Measurements from ENCODE around the gene MKKS.

The MKKS gene

GRCh38 chr20:10433623-10434466 lies at the start of gene MKKS:
Gene MKKS (minus strand): TSS chr20:10434222. CDS start chr20:10413514, 20,708 bp downstream.
- DNase-seq (ENCODE audit: low read depth in 2 of 2) = peak; percentile 65 to 82

GRCh38 chr20:10483691-10484090 lies 49.7 kb upstream of the MKKS start:
- no peak for DNase-seq (ENCODE audit: low read depth in 2 of 2)

- no peak for DNase-seq (ENCODE audit: low read depth in 2 of 2)
These were observed 47.7 kb upstream of the MKKS start for GRCh38 chr20:10481676-10482075.

- no peak for DNase-seq (ENCODE audit: low read depth in 2 of 2)
These were observed 44.9 kb upstream of the MKKS start for GRCh38 chr20:10478930-10479329.

GRCh38 chr20:10478205-10478604 lies 44.2 kb upstream of the MKKS start:
- DNase-seq (ENCODE audit: low read depth in 2 of 2) = no peak

GRCh38 chr20:10476319-10476724 lies 42.3 kb upstream of the MKKS start:
- DNase-seq (ENCODE audit: low read depth in 2 of 2) = no peak

GRCh38 chr20:10475225-10475624 lies 41.2 kb upstream of the MKKS start:
- no peak for DNase-seq (ENCODE audit: low read depth in 2 of 2)

- DNase-seq (ENCODE audit: low read depth in 2 of 2) = no peak
These were observed 40.7 kb upstream of the MKKS start for GRCh38 chr20:10474606-10475184.

- no peak for DNase-seq (ENCODE audit: low read depth in 2 of 2)
These were observed 38.8 kb upstream of the MKKS start for GRCh38 chr20:10472871-10473270.

GRCh38 chr20:10470276-10470675 lies 36.3 kb upstream of the MKKS start:
- DNase-seq (ENCODE audit: low read depth in 2 of 2) = no peak

- DNase-seq (ENCODE audit: low read depth in 2 of 2) = no peak
These were observed 35.6 kb upstream of the MKKS start for GRCh38 chr20:10469599-10469998.

GRCh38 chr20:10469056-10469455 lies 35.0 kb upstream of the MKKS start:
- no peak for DNase-seq (ENCODE audit: low read depth in 2 of 2)

- no peak for DNase-seq (ENCODE audit: low read depth in 2 of 2)
These were observed 34.4 kb upstream of the MKKS start for GRCh38 chr20:10468340-10468845.

GRCh38 chr20:10467681-10468339 lies 33.8 kb upstream of the MKKS start:
- DNase-seq (ENCODE audit: low read depth in 2 of 2) = no peak

GRCh38 chr20:10466855-10467254 lies 32.8 kb upstream of the MKKS start:
- DNase-seq (ENCODE audit: low read depth in 2 of 2) = no peak

- DNase-seq (ENCODE audit: low read depth in 2 of 2) = no peak
These were observed 32.3 kb upstream of the MKKS start for GRCh38 chr20:10466325-10466724.

GRCh38 chr20:10465135-10465534 lies 31.1 kb upstream of the MKKS start:
- no peak for DNase-seq (ENCODE audit: low read depth in 2 of 2)

GRCh38 chr20:10463622-10464021 lies 29.6 kb upstream of the MKKS start:
- DNase-seq (ENCODE audit: low read depth in 2 of 2) = no peak

- no peak for DNase-seq (ENCODE audit: low read depth in 2 of 2)
These were observed 28.5 kb upstream of the MKKS start for GRCh38 chr20:10462516-10462915.

- no peak for DNase-seq (ENCODE audit: low read depth in 2 of 2)
These were observed 27.5 kb upstream of the MKKS start for GRCh38 chr20:10461495-10461894.

- no peak for DNase-seq (ENCODE audit: low read depth in 2 of 2)
These were observed 20.2 kb upstream of the MKKS start for GRCh38 chr20:10454151-10454750.

GRCh38 chr20:10453241-10453640 lies 19.2 kb upstream of the MKKS start:
- no peak for DNase-seq (ENCODE audit: low read depth in 2 of 2)
